Measurements from ENCODE around the gene ANKRD27.
"Not testable (repeated sequence)": the region's sequence is repeated elsewhere in the genome, so short reads cannot be mapped to it uniquely, and the experiment has no call there.

The ANKRD27 gene

GRCh38 chr19:32619051-32619685 is 55.8 kb downstream of the ANKRD27 start:
- H3K4me3 ChIP-seq (ENCODE audit: low read length): no peak overlapping the region
- DNase-seq (ENCODE audit: low read depth, low spot score): no peak

- H3K4me3 ChIP-seq (ENCODE audit: low read length): no peak overlapping the region
These were observed 59.4 kb downstream of the ANKRD27 start for GRCh38 chr19:32615569-32615968.

GRCh38 chr19:32614916-32615315 is 60.1 kb downstream of the ANKRD27 start:
- no peak overlapping the region for H3K4me3 ChIP-seq (ENCODE audit: low read length)
- DNase-seq (ENCODE audit: low read depth, low spot score): no peak

More at GRCh38 chr19:32615569-32615968, 59.4 kb downstream of the ANKRD27 start:
- no peak for DNase-seq (ENCODE audit: low read depth, low spot score)

GRCh38 chr19:32613008-32613407 is 62.0 kb downstream of the ANKRD27 start:
- no peak overlapping the region for H3K4me3 ChIP-seq (ENCODE audit: low read length)
- no peak for DNase-seq (ENCODE audit: low read depth, low spot score)

- DNase-seq (ENCODE audit: low read depth, low spot score): no peak
- H3K4me3 ChIP-seq (ENCODE audit: low read length): no peak overlapping the region
These were observed 63.8 kb downstream of the ANKRD27 start for GRCh38 chr19:32611161-32611560.

- no peak for DNase-seq (ENCODE audit: low read depth, low spot score)
- no peak overlapping the region for H3K4me3 ChIP-seq (ENCODE audit: low read length)
These were observed 67.5 kb downstream of the ANKRD27 start for GRCh38 chr19:32607479-32607878.

GRCh38 chr19:32606289-32606688 is 68.7 kb downstream of the ANKRD27 start:
- H3K4me3 ChIP-seq (ENCODE audit: low read length): no peak overlapping the region
- no peak for DNase-seq (ENCODE audit: low read depth, low spot score)

- no peak for DNase-seq (ENCODE audit: low read depth, low spot score)
- no peak overlapping the region for H3K4me3 ChIP-seq (ENCODE audit: low read length)
These were observed 69.4 kb downstream of the ANKRD27 start for GRCh38 chr19:32605544-32605943.

GRCh38 chr19:32603961-32604360 is 71.0 kb downstream of the ANKRD27 start:
- no peak for DNase-seq (ENCODE audit: low read depth, low spot score)
- no peak overlapping the region for H3K4me3 ChIP-seq (ENCODE audit: low read length)

GRCh38 chr19:32599736-32600157 is 75.2 kb downstream of the ANKRD27 start:
- DNase-seq (ENCODE audit: low read depth, low spot score): peak; percentile 71
- H3K4me3 ChIP-seq (ENCODE audit: low read length): no peak overlapping the region

GRCh38 chr19:32599258-32599657 is 75.7 kb downstream of the ANKRD27 start:
- peak; percentile 60 for DNase-seq (ENCODE audit: low read depth, low spot score)

GRCh38 chr19:32598022-32598421 is 77.0 kb downstream of the ANKRD27 start:
- no peak overlapping the region for H3K4me3 ChIP-seq (ENCODE audit: low read length)
- no peak for DNase-seq (ENCODE audit: low read depth, low spot score)

More at GRCh38 chr19:32599258-32599657, 75.7 kb downstream of the ANKRD27 start:
- no peak overlapping the region for H3K4me3 ChIP-seq (ENCODE audit: low read length)

GRCh38 chr19:32595491-32595890 is 79.5 kb downstream of the ANKRD27 start:
- DNase-seq (ENCODE audit: low read depth, low spot score): no peak
- no peak overlapping the region for H3K4me3 ChIP-seq (ENCODE audit: low read length)

GRCh38 chr19:32594021-32594420 is 81.0 kb downstream of the ANKRD27 start:
- no peak overlapping the region for H3K4me3 ChIP-seq (ENCODE audit: low read length)
- DNase-seq (ENCODE audit: low read depth, low spot score): no peak

GRCh38 chr19:32587747-32588504 is 87.1 kb downstream of the ANKRD27 start:
- not testable (repeated sequence) for H3K4me3 ChIP-seq (ENCODE audit: low read length); DNase-seq (ENCODE audit: low read depth, low spot score)

GRCh38 chr19:32581705-32582179 is 93.2 kb downstream of the ANKRD27 start:
- H3K4me3 ChIP-seq (ENCODE audit: low read length): peak overlapping the region; percentile 82
- no peak for DNase-seq (ENCODE audit: low read depth, low spot score)

GRCh38 chr19:32580901-32581704 is 93.9 kb downstream of the ANKRD27 start, which contains the start of gene PDCD5:
TSS of gene PDCD5 (plus strand) at chr19:32581190. CDS start at chr19:32581262, 72 bp downstream.
- DNase-seq (ENCODE audit: low read depth, low spot score): peak; percentile 82
- H3K4me3 ChIP-seq (ENCODE audit: low read length): peak within 1 kb of the TSS; percentile 82

- no peak for DNase-seq (ENCODE audit: low read depth, low spot score)
- H3K4me3 ChIP-seq (ENCODE audit: low read length): peak overlapping the region; percentile 66
These were observed 94.6 kb downstream of the ANKRD27 start for GRCh38 chr19:32580353-32580900.

GRCh38 chr19:32576790-32577189 is 98.2 kb downstream of the ANKRD27 start:
- DNase-seq (ENCODE audit: low read depth, low spot score): no peak
- no peak overlapping the region for H3K4me3 ChIP-seq (ENCODE audit: low read length)

All from Jurkat, Clone E6-1 (cell line).